Measurements from ENCODE around the gene OBP2A. TPM values are rescaled to one million over a fixed set of nuclear protein-coding genes. Genes with fewer than 3 reads are reported as not detected.
"Not testable (repeated sequence)": the region's sequence is repeated elsewhere in the genome, so short reads cannot be mapped to it uniquely, and the experiment has no call there.

Gene OBP2A
- total RNA-seq, 1 experiment from 2014 or later = not detected

DNA sequence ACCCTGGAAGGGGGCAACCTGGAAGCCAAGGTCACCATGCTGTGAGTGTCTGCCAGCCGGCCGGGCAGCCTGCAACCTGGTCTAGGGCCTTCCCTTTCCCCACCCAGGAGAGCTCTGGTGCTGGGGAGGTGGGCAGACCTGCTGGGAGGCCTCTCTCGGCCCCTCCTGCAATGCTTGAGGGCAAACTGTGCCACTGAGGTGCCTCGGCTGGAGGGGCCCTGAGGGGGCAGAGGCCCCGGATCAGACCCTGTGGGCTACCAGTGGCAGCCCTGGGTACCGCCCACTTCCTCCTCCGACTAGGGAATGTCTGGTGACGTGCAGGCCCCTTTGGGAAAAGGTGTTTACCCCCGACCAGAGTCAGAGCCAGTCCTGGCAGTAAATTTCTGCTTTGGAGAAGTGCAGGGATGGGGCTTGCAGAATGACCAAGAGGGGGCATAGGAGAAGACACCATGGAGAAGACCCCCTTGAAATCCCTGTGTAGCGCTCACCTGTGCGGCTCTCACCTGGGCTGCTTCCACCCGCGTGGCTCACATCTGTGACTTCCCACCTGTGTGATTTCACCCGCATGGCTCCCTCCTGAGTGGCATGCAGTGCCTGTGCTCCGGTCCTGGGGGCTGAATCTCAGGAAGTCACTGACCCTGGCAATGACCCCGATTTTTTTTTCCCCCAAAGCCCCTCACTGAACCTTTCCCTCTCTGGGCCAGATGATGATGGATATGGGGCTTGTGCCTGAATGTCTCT, 23.6 kb upstream of the OBP2A start:
- DNase-seq = no peak
- Histone ChIP-seq H3K4me3 (no peak overlapping the region), H3K27me3 (no peaks in the 10 kb centered on the region), H3K36me3 (no peaks in the 10 kb centered on the region), H3K9me3 (no peaks in the 10 kb centered on the region)

DNA sequence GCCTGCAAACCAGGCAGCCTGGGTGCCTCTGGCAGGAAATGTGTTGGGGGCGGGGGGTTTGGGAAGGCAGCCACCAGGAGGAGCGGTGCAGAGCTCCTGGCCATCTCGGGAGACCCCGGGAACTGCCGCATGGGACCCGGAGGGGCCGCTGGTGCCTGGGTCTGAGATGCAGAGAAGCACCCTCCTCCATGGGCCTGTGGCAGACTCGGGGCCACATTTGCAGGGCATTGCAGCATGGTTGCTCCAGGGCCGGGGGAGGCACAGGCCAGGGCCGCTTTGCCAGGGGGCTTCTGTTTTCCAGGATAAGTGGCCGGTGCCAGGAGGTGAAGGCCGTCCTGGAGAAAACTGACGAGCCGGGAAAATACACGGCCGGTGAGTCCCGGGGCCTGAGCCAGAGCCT, 23.0 kb upstream of the OBP2A start:
- Histone ChIP-seq H3K27me3 (no peaks in the 10 kb centered on the region), H3K9me3 (no peaks in the 10 kb centered on the region), H3K36me3 (no peaks in the 10 kb centered on the region), H3K4me3 (no peak overlapping the region)
- no peak for DNase-seq

DNA sequence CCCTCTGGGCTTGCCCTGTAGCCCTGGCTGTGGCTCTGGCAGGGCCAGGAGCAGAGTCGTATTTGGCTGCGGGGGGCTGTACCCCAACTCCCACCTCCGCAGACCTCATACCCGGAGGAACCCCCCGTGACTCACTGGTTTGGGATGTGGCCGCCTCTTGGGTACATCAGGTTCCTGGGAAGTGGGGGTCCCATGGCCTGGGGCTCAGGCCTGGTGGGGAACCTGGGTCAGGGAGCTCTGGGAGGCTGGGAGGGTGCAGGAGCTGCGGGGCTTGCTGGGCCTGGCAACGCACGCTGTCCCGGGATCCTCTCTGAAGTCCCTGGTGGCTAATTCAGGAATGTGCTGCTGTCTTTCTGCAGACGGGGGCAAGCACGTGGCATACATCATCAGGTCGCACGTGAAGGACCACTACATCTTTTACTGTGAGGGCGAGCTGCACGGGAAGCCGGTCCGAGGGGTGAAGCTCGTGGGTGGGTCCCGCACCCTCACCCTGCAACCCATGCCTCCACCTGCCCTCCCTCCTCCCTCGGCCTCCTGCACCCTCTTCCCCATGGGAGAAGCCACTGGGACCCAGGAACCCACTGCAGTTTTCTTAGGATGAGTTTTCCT, 22.3 kb upstream of the OBP2A start:
- no peaks in the 10 kb centered on the region for H3K9me3 ChIP-seq

DNA sequence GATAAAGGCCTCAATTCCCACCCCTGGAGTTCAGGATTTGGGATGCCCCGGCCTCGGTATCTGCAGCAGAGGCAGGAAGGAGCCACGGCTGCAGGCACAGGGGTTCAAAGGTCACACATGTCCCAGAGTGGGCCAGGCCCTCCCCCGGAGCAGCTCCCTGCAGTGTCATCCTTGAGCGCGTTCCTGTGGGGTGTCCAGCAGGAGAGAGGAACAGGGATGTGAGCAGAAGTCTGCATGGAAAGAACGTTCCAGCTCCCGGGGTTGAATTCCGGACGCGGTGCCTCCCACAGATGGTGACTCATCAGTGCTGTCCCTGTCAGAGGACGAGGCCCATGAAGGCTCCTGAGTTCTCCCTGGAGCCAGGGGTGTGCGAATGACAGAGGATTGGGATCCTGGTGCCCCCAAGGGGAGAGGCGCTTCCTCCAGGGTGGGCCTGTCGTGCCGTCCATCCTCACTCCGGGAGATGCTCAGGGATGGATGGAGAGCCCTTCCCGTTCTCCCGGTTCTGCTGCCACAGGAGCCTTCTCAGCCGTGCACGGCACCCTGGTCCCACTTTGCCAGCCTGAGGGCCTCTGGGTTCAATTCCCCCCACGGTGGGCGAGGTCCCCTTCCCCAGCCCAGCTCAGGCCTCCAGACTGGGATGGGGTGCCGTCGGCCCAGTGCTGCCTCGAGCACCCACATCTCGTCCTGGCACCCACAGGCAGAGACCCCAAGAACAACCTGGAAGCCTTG, 21.6 kb upstream of the OBP2A start:
- DNase-seq = no peak

More for the DNA sequence above, 22.3 kb upstream of the OBP2A start:
- Histone ChIP-seq H3K4me3 (no peak overlapping the region), H3K36me3 (no peaks in the 10 kb centered on the region), H3K27me3 (no peaks in the 10 kb centered on the region)
- DNase-seq = no peak

DNA sequence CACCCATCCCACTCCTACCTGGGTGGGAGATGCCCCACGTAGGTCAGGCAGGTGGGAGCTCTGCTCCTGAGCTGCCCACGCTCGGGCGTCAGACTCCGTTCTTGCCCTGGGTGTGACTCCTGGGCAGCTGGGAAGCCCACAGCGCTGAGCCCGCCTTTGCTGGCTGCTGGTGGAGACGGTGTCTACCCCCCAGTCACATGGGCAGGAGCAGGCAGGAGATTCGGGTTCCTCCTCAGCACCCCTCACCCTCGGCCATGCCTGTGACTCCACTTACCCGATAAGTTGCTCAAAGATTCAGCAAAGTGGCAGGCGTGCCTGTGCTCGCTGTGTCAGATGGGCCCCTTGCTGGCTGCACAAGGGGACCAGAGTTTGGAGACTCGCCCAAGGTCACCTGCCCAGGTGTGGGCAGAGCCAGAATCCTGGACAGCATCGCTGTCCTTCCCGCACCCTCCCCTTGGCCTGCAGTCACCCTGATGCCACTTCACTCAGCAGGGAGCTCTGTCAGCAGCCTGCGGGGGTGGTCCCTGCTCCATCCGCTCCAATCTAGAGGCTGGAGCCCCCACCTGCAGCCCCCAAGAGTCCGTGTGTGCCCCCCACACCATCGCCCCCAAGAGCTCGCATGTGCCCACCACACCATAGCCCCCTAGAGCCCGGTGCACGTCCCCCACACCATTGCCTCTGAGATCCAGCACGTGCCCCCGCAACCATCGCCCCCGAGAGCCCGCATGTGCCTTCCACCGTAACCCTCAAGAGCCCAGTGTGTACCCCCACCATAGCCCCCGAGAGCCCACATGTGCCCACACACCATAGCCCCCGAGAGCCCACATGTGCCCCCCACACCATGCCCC, 20.5 kb upstream of the OBP2A start:
- Histone ChIP-seq H3K36me3 (no peaks in the 10 kb centered on the region), H3K9me3 (no peaks in the 10 kb centered on the region), H3K4me3 (no peak overlapping the region), H3K27me3 (no peaks in the 10 kb centered on the region)
- no peak for DNase-seq

More for the DNA sequence above, 21.6 kb upstream of the OBP2A start:
- Histone ChIP-seq H3K4me3 (no peak overlapping the region), H3K27me3 (no peaks in the 10 kb centered on the region), H3K9me3 (no peaks in the 10 kb centered on the region), H3K36me3 (no peaks in the 10 kb centered on the region)

DNA sequence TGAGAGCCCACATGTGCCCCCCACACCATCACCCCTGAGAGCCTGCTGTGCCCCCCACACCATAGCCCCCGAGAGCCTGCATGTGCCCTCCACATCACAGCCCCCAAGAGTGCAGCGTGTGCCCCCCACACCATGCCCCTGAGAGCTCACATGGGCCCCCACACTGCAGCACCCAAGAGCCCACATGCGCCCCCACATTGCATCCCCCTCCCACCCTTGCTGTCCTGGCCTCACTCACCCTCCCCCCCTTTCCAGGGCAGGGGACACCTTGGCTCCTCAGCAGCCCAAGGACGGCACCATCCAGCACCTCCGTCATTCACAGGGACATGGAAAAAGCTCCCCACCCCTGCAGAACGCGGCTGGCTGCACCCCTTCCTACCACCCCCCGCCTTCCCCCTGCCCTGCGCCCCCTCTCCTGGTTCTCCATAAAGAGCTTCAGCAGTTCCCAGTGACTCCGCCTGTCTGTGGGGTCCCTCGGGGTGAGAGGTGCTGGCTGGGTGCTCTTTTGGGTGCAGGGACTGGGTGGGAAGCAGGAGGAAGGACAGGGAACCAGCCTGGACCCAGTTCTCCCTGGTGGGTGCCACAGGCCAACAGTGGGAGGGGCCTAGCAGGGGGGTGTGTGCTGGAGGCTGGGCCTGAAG, 19.7 kb upstream of the OBP2A start:
- no peaks in the 10 kb centered on the region for H3K9me3 ChIP-seq
- DNase-seq = no peak
- H3K4me3 ChIP-seq = no peak overlapping the region
- no peaks in the 10 kb centered on the region for H3K27me3 ChIP-seq
- no peaks in the 10 kb centered on the region for H3K36me3 ChIP-seq

DNA sequence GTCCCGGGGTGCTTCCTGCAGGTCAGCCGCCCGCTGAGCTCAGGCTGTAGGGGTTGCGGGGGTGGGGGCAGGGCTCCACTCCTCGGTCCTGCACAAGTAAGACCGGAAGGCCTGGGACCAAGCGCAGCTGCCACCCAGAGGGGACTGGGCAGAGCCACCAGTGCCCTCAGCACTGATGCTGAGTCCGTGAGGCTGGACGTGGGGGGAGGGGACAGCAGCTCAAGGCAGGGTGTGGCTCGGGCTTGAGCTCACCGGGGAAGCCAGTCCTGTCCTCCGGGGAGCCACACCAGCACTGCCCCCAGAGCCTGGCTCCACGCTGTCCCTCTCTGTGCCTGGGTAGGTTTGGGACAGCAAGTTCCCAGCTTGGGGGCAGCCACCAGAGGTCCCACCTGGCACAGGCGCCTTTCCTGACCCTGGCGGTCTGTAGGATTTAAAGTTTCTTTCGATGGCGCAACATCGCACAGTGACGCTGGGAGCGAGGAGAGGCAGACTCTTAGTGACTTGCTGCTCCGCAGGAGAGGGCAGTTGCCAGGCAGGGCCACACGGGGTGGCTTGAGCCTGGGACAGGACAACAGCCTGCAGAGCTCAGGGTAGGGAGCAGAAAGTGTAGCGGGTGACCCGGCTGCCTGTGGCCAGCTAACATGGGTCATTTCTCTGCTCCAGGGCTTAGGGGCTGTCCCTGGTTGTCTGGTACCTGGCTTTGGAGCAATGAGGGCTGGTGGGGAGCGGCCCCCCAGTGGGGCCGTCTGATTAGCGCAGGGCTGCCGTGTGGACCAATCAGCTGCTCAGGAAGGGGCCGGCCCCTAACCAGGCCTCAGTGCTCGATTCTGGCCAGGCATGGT, 19.0 kb upstream of the OBP2A start:
- Histone ChIP-seq H3K9me3 (no peaks in the 10 kb centered on the region), H3K4me3 (no peak overlapping the region), H3K36me3 (no peaks in the 10 kb centered on the region), H3K27me3 (no peaks in the 10 kb centered on the region)
- no peak for DNase-seq

DNA sequence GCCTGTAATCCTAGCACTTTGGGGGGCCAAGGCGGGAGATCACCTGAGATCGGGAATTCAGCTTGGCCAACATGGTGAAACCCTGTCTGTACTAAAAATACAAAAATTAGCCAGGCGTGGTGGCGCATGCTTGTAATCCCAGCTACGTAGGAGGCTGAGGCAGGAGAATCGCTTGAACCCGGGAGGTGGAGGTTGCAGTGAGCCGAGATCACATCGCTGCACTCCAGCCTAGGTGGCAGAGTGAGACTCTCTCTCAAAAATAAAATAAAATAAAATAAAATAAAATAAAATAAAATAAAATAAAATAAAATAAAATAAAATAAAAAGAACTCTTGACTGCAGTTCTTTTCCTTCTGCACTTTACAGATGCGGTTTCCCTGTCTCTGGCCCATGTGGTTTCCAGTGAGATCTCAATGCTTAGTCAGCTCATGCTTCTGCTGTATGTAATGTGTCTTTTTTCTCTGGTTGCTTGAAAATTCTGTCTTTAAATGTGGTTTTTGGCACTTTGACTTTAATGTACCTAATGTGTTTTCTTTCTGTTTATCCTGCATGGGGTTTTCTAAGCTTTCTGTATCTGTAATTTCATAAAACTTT, 17.0 kb upstream of the OBP2A start:
- not testable (repeated sequence) for H3K9me3 ChIP-seq, H3K4me3 ChIP-seq, H3K36me3 ChIP-seq, DNase-seq, H3K27me3 ChIP-seq

DNA sequence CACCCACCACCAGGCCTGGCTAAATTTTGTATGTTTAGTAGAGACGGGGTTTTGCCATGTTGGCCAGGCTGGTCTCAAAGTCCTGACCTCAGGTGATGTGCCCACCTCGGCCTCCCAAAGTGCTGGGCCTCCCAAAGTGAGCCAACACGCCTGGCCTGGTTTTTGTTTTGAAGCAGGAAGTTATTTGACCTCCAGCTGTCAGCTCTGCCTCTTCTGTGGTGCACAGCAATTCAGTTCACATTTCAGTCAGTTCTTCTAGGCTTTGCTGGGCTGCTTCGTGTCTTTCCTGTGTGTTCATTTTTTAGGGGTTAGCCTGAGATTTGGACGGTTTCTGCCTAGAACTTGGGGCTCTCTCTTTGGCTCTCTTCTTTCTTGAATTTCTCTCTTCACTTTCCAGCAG, 15.8 kb upstream of the OBP2A start:
- no peaks in the 10 kb centered on the region for H3K27me3 ChIP-seq
- H3K4me3 ChIP-seq = no peak overlapping the region
- H3K9me3 ChIP-seq = no peaks in the 10 kb centered on the region
- no peaks in the 10 kb centered on the region for H3K36me3 ChIP-seq
- DNase-seq = no peak

DNA sequence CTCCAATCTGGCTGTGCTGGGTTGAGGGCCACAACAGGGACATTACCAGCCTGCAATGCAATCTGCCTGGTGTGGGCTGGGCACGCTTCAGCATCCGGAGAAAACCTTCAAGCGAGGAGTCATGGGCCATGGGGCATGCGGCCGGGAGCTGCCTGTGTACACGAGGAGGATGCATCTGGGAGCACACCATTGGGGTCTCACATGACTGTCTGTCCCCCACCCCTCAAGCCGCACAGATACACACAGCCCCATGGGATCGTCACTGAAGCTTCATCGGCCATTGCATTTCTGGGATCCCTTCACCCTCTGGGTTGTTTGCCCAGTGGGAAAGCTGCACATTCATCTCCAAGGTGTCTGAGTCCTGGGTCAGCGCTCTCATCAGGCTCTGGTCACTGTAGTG, 14.8 kb upstream of the OBP2A start:
- DNase-seq = no peak
- H3K4me3 ChIP-seq = no peak overlapping the region

DNA sequence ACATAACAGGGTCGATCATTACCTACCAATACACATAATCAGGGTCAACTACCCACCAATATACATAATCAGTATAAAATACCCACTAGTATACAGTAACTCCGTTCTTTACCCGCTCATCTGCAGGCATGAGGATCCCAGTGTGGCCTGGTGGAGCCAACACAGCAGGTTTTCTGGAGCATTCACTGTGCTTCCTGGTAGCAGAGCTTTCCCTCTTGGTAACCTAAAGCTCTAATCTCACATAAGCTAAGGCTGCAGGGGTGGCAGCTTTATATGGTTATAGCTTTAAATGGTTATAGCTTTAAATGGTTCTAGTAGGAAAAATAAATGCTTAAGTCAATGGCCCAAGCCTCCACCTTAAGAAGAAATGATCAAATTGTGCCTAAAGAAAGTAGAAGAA, 12.8 kb upstream of the OBP2A start:
- no peak for DNase-seq
- Histone ChIP-seq H3K36me3 (no peaks in the 10 kb centered on the region), H3K4me3 (no peak overlapping the region), H3K27me3 (no peaks in the 10 kb centered on the region), H3K9me3 (no peaks in the 10 kb centered on the region)

More for the DNA sequence above, 14.8 kb upstream of the OBP2A start:
- Histone ChIP-seq H3K9me3 (no peaks in the 10 kb centered on the region), H3K27me3 (no peaks in the 10 kb centered on the region), H3K36me3 (no peaks in the 10 kb centered on the region)

DNA sequence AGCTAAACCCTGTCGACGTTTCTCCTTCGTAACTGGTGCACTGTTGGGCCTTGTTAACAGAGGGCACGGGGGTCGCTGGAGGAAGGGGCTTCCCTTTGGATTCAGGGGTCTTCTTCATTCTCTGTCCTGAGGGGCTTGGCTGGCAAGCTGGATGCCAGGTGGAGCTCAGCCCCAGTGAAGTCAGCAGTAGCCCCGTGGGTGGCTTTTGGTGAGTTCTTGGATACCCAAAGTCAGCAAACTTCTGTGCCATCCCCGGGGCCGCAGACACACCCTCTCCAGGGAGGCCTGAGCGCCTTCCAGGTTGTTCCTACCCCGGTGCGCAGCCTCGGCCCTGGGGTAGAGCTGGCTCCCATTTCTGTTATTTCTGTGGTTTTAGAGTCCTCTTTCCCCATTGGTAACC, 12.3 kb upstream of the OBP2A start:
- Histone ChIP-seq H3K4me3 (no peak overlapping the region), H3K9me3 (no peaks in the 10 kb centered on the region), H3K36me3 (no peaks in the 10 kb centered on the region), H3K27me3 (no peaks in the 10 kb centered on the region)
- DNase-seq = no peak

DNA sequence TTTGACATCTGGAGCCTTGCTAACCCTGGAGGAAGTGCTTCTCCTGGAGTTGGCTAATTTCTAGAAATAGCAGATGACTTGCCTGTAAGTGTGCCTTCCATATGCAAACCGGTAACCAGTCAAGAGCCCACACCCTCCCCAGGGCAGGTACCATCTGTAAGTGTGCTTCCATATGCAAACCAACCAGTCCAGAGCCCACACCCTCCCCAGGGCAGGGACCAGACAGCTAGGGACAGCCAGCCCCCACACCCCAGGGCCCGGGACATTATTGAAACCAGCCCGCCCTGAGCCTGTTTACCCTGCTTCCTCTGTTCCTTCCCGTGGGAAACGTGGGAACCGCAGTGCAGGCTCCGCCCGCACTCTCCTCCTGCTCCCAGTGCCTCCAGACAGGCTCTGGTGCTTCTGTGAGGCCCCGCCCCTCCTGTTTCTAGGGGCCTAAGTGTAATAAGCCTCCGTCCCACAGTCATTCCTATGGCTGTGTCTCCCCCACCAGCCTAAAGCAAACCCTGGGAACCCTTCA, 11.7 kb upstream of the OBP2A start:
- not testable (repeated sequence) for H3K27me3 ChIP-seq, H3K36me3 ChIP-seq, DNase-seq, H3K9me3 ChIP-seq, H3K4me3 ChIP-seq

DNA sequence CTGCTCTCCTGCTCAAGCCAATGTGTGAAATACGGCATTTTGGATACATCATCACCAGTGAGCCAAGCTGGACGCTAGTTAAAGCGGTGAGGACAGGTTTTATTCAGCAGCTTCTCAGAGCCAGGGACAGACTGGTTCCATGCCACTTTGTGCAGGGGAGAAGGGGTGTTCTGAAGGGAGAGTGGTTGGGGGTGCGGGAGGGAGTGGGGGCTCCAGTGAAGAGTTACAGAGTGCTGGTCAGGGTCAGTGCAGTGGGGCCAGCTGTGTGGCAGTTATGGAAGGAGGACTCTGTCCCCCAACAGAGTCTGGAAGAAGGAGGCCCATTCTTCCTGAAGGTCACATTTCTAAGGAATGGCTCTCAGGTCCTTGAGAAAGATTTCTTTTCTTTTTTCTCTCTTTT, 11.1 kb upstream of the OBP2A start:
- H3K9me3 ChIP-seq, H3K4me3 ChIP-seq, H3K36me3 ChIP-seq, H3K27me3 ChIP-seq, DNase-seq: not testable (repeated sequence)

DNA sequence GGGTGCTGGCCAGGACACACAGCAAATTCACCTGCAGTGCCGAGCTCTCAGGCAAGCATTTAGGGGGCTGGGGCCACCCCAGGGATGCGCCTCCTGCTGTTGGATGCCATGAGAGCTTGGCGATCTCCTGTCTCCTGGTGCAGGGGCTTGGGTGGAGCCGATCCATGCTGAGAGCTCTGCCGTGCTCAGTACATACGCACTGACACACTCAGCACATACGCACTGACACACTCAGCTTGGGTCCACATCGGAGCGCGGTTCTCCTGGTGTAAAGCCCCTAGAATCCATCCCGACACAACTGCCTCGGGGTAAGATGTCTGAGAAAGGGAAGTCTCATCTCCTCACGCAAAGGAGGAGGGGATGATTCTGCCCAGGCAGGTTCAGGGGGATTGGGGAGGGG, 10.3 kb upstream of the OBP2A start:
- H3K36me3 ChIP-seq, H3K9me3 ChIP-seq, H3K27me3 ChIP-seq, DNase-seq, H3K4me3 ChIP-seq: not testable (repeated sequence)

All from MG63 (cell line).